T-helper 2 cell (primary cell): ENCODE data around the gene MYO10.
A peak's percentile ranks its signal among the peaks of the same experiment; 100 is the strongest.

Experiments used
- DNase-seq, 5 experiments: peaks; one replicate each; pipeline versions ENCODE4 v3.0.0 to v3.0.0-alpha.2; 2012 to 2022

MYO10 gene

GRCh38 chr5:16809395-16810207 lies 126.5 kb downstream of the MYO10 start:
- no peak for DNase-seq

GRCh38 chr5:16809010-16809394 lies 127.1 kb downstream of the MYO10 start:
- no peak for DNase-seq

GRCh38 chr5:16808021-16808420 lies 128.1 kb downstream of the MYO10 start:
- no peak for DNase-seq

GRCh38 chr5:16807547-16807864 lies 128.6 kb downstream of the MYO10 start:
- DNase-seq: no peak

- no peak for DNase-seq
Measured at GRCh38 chr5:16806711-16807546, 129.2 kb downstream of the MYO10 start.

DNA sequence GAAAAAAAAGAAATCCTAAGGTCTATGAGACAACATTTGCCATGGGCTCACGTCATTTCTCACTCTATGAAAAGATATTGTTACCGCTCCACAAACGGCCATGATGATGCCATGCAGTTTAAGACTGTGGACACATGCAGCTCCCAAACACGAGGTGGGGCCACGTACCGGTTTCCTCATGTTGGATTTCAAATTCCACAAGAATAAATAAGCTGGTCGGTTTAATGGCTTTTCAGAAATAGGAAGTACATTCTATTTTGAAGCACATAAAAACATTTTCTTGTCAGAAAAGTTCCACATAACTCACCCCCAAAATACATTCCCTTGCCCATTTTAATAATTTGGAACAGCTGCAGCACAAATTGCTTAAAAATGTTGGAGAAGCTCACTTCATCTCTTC lies 130.6 kb downstream of the MYO10 start:
- DNase-seq: no peak

GRCh38 chr5:16803831-16804230 lies 132.3 kb downstream of the MYO10 start:
- no peak for DNase-seq

DNA sequence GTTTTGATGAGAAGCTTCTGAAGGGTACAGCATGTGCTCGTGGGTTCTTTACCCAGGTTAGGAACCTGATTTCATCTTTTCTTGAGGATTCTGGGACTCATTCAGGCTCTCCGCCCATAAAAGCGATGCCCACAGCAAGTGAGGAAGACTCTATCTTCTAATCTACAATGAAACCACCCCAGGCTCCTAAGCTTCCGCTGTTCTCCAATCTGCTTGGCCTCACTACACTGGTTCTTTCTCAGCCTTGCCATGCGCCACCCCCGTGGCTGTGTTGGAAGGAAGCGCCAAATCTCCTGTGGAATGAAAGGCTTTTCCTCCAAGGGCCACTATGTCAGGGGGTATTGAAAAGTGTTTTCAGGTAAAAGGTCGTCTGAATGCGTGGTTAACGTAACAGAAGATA lies 135.6 kb downstream of the MYO10 start:
- no peak for DNase-seq

DNA sequence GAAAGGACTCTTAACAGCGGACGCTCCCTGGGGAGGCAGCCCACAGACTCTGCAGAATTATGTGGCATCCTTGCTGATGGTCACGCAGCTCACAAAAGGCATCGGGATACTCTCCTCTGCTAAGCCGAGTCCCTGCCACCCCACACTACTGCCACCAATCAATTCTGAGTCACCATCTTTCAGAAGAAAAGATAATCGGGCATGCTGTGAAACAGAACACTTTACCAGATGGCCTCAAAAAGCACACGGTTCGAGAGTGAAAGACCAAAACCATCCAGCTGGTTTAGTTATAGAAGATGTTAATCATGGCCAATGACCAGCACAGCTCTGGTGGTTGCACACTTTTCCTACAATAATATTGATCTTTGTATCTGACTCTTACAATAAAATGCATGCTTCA lies 136.3 kb downstream of the MYO10 start:
- no peak for DNase-seq

DNA sequence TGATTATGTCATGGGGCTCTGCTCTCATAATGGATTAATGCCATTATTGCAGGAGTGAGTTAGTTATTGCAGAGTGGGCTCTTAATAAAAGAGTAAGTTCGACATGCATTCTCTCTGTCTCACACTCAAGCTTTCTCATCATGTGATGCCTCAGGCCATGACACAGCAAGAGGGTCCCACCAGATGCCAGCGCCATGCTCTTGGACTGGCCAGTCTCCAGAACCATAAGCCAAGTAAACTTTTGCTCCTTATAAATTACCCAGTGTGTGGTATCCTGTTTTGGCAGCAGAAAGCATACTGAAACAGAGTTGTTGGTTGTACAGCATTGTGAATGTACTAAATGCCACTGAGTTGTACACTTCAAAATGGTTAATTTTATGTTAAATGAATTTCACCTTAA lies 138.1 kb downstream of the MYO10 start:
- no peak for DNase-seq

GRCh38 chr5:16794269-16794913 lies 141.7 kb downstream of the MYO10 start:
- DNase-seq: no peak

- DNase-seq: no peak
Measured at GRCh38 chr5:16792598-16793275, 143.4 kb downstream of the MYO10 start.

DNA sequence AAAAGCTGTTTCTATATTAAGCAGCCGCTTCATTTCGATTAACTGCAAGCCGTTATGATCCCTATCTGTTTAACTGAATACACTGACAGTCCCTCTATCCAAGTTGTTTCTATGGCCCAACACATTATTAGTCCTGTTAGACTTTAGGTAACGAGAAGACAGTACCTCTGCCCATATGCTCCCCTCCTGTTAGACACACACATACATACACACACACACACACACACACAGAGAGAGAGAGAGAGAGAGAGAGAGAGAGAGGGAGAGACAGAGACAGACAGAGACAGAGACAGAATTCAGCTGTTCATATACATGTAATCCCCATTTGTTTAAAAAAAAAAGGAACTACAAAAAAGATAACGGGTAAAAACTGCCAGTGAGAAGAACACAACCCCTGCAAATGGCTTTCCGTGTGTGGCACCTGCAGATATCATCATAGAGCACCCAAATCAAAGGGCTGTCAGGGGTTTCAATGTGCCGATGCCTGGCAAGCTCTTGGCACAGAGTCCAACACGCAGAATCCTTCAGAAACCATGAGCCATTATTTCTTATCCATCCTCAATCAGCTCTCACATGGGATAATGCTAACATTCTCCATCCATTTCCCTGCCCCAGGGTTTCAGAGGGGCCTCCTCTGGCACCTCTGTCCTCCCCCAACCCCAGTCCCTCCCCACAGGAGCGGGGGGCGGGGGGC lies 144.0 kb downstream of the MYO10 start:
- DNase-seq: no peak

GRCh38 chr5:16791036-16791705 lies 144.9 kb downstream of the MYO10 start:
- DNase-seq: peak in 1 of 5 experiments; percentile 25

DNA sequence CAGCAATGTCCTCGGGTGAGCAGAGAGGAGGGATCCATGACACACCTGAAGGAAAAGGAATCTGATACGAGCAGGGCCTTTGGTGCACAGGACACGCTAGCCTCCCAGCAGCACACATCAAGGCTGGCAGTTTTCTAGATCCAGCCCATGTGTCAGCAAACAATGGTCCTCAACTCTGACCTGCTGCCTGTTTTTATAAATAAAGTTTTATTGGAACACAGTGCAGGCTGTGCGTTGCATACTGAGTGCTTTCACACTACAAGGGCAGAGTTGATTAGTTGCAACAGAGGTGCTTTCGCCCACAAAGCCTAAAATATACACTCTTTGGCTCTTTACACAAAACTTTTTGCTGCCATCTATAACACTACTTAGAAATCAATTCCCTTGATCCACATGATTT lies 147.1 kb downstream of the MYO10 start:
- no peak for DNase-seq

GRCh38 chr5:16787278-16787677 lies 148.8 kb downstream of the MYO10 start:
- DNase-seq: no peak

GRCh38 chr5:16784843-16785791 lies 151.0 kb downstream of the MYO10 start:
- peak in 2 of 5 experiments; percentile 20 to 87 for DNase-seq

DNA sequence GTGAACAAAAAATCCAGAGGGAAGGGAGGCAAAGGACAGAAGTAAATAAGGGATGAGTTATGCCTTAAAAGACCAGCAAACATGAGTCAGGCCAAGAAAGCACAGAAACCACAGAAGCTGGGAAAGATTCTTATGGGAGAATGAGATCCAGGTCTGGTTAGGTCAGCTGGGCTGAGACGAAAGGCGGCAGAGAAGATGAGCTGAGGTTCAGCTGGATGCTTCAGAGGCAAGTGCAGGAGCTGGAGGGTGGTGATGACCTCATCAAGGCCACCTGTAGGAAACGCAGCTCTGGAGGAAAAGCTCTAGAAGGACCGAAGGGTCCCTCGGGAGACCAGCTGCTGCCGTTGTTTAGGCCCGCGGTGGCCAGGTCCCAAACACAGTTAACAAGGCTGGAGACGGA lies 152.0 kb downstream of the MYO10 start:
- DNase-seq: no peak

GRCh38 chr5:16781828-16782626 lies 154.1 kb downstream of the MYO10 start:
- peak in 1 of 5 experiments; percentile 5 for DNase-seq

DNA sequence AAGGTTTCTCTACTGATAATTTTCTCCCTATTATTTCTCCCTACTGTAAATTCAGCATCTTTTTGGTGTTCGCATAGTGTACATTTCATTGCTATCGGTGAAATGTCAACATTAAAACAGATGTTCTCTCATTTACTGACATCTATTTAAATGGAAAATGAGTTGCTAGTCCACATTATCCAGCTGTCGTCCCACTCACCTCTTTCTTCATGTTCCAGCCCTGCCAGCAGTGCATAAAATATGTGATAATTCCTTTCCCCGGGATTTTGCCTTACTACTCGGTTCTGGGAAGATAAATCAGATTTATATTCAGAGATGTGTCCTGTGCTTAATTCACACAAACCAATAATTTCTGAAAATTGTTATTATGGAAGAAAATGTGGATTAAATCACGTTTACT lies 155.8 kb downstream of the MYO10 start:
- DNase-seq: no peak
